ENCODE data around the gene RAI14.
"Not testable (repeated sequence)": the region's sequence is repeated elsewhere in the genome, so short reads cannot be mapped to it uniquely, and the experiment has no call there.

RAI14 gene

GRCh38 chr5:34698754-34699153 lies 42.6 kb downstream of the RAI14 start:
- Histone ChIP-seq H3K4me3 (ENCODE audit: low read length) (no peak overlapping the region), H3K79me2 (ENCODE audit: control insufficient read depth, low read length) (no peaks in the 10 kb centered on the region), H3K4me2 (ENCODE audit: low read length) (no peak overlapping the region), H3F3A (ENCODE audit: control insufficient read depth, insufficient read depth) (no peaks in the 10 kb centered on the region), H3K4me1 (ENCODE audit: control insufficient read depth, low read length) (no peaks in the 10 kb centered on the region), H3K9me2 (replicated peaks; ENCODE audit: control insufficient read depth, low read length) (no peaks in the 10 kb centered on the region), H3K27ac (ENCODE audit: low read depth, low read length) (no peak overlapping the region), H3K9me3 (ENCODE audit: control insufficient read depth, insufficient read depth, low read length) (no peaks in the 10 kb centered on the region), H3K27me3 (ENCODE audit: control insufficient read depth, low read length) (no peaks in the 10 kb centered on the region), H4K20me1 (ENCODE audit: control insufficient read depth, insufficient read depth, low read depth, low read length) (no peaks in the 10 kb centered on the region), H3K36me3 (ENCODE audit: control insufficient read depth, low read length) (no peaks in the 10 kb centered on the region)
- TF ChIP-seq CTCF (IDR thresholded peaks at IDR 0.05; ENCODE audit: low read depth, low read length, poor library complexity, severe bottlenecking) (no peak), EZH2phosphoT487 (IDR thresholded peaks at IDR 0.05; ENCODE audit: borderline replicate concordance, low read length) (no peak)

GRCh38 chr5:34699155-34700077 lies 43.3 kb downstream of the RAI14 start:
- Histone ChIP-seq H3K9me3 (ENCODE audit: control insufficient read depth, insufficient read depth, low read length) (no peaks in the 10 kb centered on the region), H3K9me2 (replicated peaks; ENCODE audit: control insufficient read depth, low read length) (no peaks in the 10 kb centered on the region), H3K27me3 (ENCODE audit: control insufficient read depth, low read length) (no peaks in the 10 kb centered on the region), H3F3A (ENCODE audit: control insufficient read depth, insufficient read depth) (no peaks in the 10 kb centered on the region), H3K4me1 (ENCODE audit: control insufficient read depth, low read length) (no peaks in the 10 kb centered on the region), H3K36me3 (ENCODE audit: control insufficient read depth, low read length) (no peaks in the 10 kb centered on the region), H3K79me2 (ENCODE audit: control insufficient read depth, low read length) (no peaks in the 10 kb centered on the region), H3K4me2 (ENCODE audit: low read length) (no peak overlapping the region), H3K4me3 (ENCODE audit: low read length) (no peak overlapping the region), H4K20me1 (ENCODE audit: control insufficient read depth, insufficient read depth, low read depth, low read length) (no peaks in the 10 kb centered on the region), H3K27ac (ENCODE audit: low read depth, low read length) (no peak overlapping the region)
- TF ChIP-seq EZH2phosphoT487 (IDR thresholded peaks at IDR 0.05; ENCODE audit: borderline replicate concordance, low read length) (no peak), CTCF (IDR thresholded peaks at IDR 0.05; ENCODE audit: low read depth, low read length, poor library complexity, severe bottlenecking) (no peak)

GRCh38 chr5:34700078-34700452 lies 43.9 kb downstream of the RAI14 start:
- Histone ChIP-seq H3K9me3 (ENCODE audit: control insufficient read depth, insufficient read depth, low read length) (no peaks in the 10 kb centered on the region), H3K4me1 (ENCODE audit: control insufficient read depth, low read length) (no peaks in the 10 kb centered on the region), H3K9me2 (replicated peaks; ENCODE audit: control insufficient read depth, low read length) (no peaks in the 10 kb centered on the region), H3K4me2 (ENCODE audit: low read length) (no peak overlapping the region), H3K27me3 (ENCODE audit: control insufficient read depth, low read length) (no peaks in the 10 kb centered on the region), H3F3A (ENCODE audit: control insufficient read depth, insufficient read depth) (no peaks in the 10 kb centered on the region), H4K20me1 (ENCODE audit: control insufficient read depth, insufficient read depth, low read depth, low read length) (no peaks in the 10 kb centered on the region), H3K27ac (ENCODE audit: low read depth, low read length) (no peak overlapping the region), H3K36me3 (ENCODE audit: control insufficient read depth, low read length) (no peaks in the 10 kb centered on the region), H3K79me2 (ENCODE audit: control insufficient read depth, low read length) (no peaks in the 10 kb centered on the region), H3K4me3 (ENCODE audit: low read length) (no peak overlapping the region)
- TF ChIP-seq CTCF (IDR thresholded peaks at IDR 0.05; ENCODE audit: low read depth, low read length, poor library complexity, severe bottlenecking) (no peak), EZH2phosphoT487 (IDR thresholded peaks at IDR 0.05; ENCODE audit: borderline replicate concordance, low read length) (no peak)

GRCh38 chr5:34701442-34701841 lies 45.3 kb downstream of the RAI14 start:
- not testable (repeated sequence) for H3K36me3 ChIP-seq (ENCODE audit: control insufficient read depth, low read length); H3F3A ChIP-seq (ENCODE audit: control insufficient read depth, insufficient read depth); H3K9me2 ChIP-seq (replicated peaks; ENCODE audit: control insufficient read depth, low read length); H4K20me1 ChIP-seq (ENCODE audit: control insufficient read depth, insufficient read depth, low read depth, low read length); H3K27ac ChIP-seq (ENCODE audit: low read depth, low read length); H3K9me3 ChIP-seq (ENCODE audit: control insufficient read depth, insufficient read depth, low read length); H3K4me2 ChIP-seq (ENCODE audit: low read length); H3K4me3 ChIP-seq (ENCODE audit: low read length); H3K79me2 ChIP-seq (ENCODE audit: control insufficient read depth, low read length); H3K27me3 ChIP-seq (ENCODE audit: control insufficient read depth, low read length); H3K4me1 ChIP-seq (ENCODE audit: control insufficient read depth, low read length)
